HepG2 (cell line): ENCODE data around the gene ZFP14. TPM values are rescaled to one million over a fixed set of nuclear protein-coding genes. Genes with fewer than 3 reads are reported as not detected.
A peak's percentile ranks its signal among the peaks of the same experiment; 100 is the strongest.

Experiments
- ATAC-seq: fragments of 200-7000 bp; cut with Tn5 transposase; 3 replicates; pipeline ENCODE4 v1.9.1; 2020; ENCODE audit warnings: mild to moderate bottlenecking, moderate library complexity
- BruUV-seq: library from RNA; stranded (reverse); fragments of 400-500 nt; replicated peaks from 2 replicates; lab custom pipeline; 2021; lab: Mats Ljungman, UMichigan
- CTCF ChIA-PET: fragments of 300-600 bp; formaldehyde crosslinking; extraction: SDS; loops from one replicate; lab custom pipeline; 2021; ENCODE audit warnings: low total read pairs, inconsistent platforms, low intra/inter-chr PET ratio; lab: Yijun Ruan, JAX
- POLR2A ChIA-PET: fragments of 350-600 bp; sonication (Branson Sonifier 250); formaldehyde crosslinking; loops from one replicate; lab custom pipeline; 2020; ENCODE audit warnings: antibody characterized with exemption, inconsistent platforms; lab: Yijun Ruan, JAX
- DNase-seq: peaks from one replicate; pipeline ENCODE4 v3.0.0-alpha.2; 2015; ENCODE audit warnings: low spot score
- FAIRE-seq: peaks from 3 replicates; lab custom pipeline; 2011; peaks lifted over from hg19 to GRCh38; lab: Jason Lieb, UNC
- H2AFZ ChIP-seq: one replicate; pipeline ENCODE4 v1.6.1; 2011; ENCODE audit warnings: low read length, inconsistent platforms
- H3K27ac ChIP-seq: fragments of 300-600 bp; 3 replicates; pipeline ENCODE4 v1.8.0; 2011; ENCODE audit warnings: mixed run types, mild to moderate bottlenecking, mixed read lengths, low read length, inconsistent platforms; ENCODE audit not compliant: insufficient read depth; ENCODE audit errors: extremely low read length
- H3K27me3 ChIP-seq, 2 experiments: fragments of 200-600 bp in 1 of 2; 2 replicates in 1 of 2; 3 replicates in 1 of 2; pipeline versions ENCODE4 v1.6.0 to v1.8.0; 2011; ENCODE audit warnings: low read length in 2 of 2, mild to moderate bottlenecking in 2 of 2, moderate library complexity in 2 of 2, inconsistent platforms in 1 of 2; ENCODE audit not compliant: insufficient read depth in 2 of 2, control insufficient read depth in 1 of 2
- H3K36me3 ChIP-seq, 2 experiments: fragments of 200-600 bp in 1 of 2; replicated peaks in 1 of 2; 2 replicates in 1 of 2; 3 replicates in 1 of 2; pipeline versions ENCODE4 v1.5.1 to v1.8.0; 2011; ENCODE audit warnings: low read length in 2 of 2, inconsistent platforms in 1 of 2; ENCODE audit not compliant: insufficient read depth in 2 of 2, control insufficient read depth in 1 of 2
- H3K4me1 ChIP-seq: 2 replicates; pipeline ENCODE4 v1.5.1; 2012; ENCODE audit warnings: low read length, inconsistent platforms; ENCODE audit not compliant: insufficient read depth
- H3K4me2 ChIP-seq: 2 replicates; pipeline ENCODE4 v1.6.0; 2011; ENCODE audit warnings: low read depth, low read length, inconsistent platforms
- H3K4me3 ChIP-seq, 3 experiments: fragments of 200-600 bp in 1 of 3; sonication (generic), shearing (Covaris generic) in 1 of 3; replicated peaks in 1 of 3; 2 replicates each; pipeline ENCODE4 v1.5.1; 2011 to 2016; ENCODE audit warnings: low read length in 3 of 3, inconsistent platforms in 2 of 3, low read depth in 2 of 3, mild to moderate bottlenecking in 2 of 3, control low read depth in 1 of 3, mixed read lengths in 1 of 3; ENCODE audit not compliant: insufficient read depth in 1 of 3
- H3K79me2 ChIP-seq: one replicate; pipeline ENCODE4 v1.6.1; 2011; ENCODE audit warnings: low read length, inconsistent platforms; ENCODE audit not compliant: insufficient read depth
- H3K9ac ChIP-seq: 2 replicates; pipeline ENCODE4 v1.6.0; 2011; ENCODE audit warnings: mild to moderate bottlenecking, low read depth, low read length, inconsistent platforms; ENCODE audit not compliant: insufficient read depth
- H3K9me3 ChIP-seq: 2 replicates; pipeline ENCODE4 v1.5.1; 2012; ENCODE audit warnings: mild to moderate bottlenecking, low read length
- H4K20me1 ChIP-seq: 2 replicates; pipeline ENCODE4 v1.6.0; 2011; ENCODE audit warnings: inconsistent platforms, mild to moderate bottlenecking, low read length, moderate library complexity; ENCODE audit not compliant: insufficient read depth
- EHMT2 ChIP-seq: fragments of 200-600 bp; sonication (generic); IDR thresholded peaks from 2 replicates; pipeline ENCODE4 v1.7.0; 2017; ENCODE audit warnings: antibody characterized with exemption, low read depth, low read length, borderline replicate concordance
- ERF ChIP-seq: IDR thresholded peaks from 2 replicates; pipeline ENCODE4 v1.6.1; 2018; ENCODE audit warnings: missing biosample characterization, missing genetic modification reagents
- FLYWCH1 ChIP-seq: sonication (generic); formaldehyde crosslinking; IDR thresholded peaks from 2 replicates; pipeline ENCODE4 v1.8.1; 2023; ENCODE audit warnings: mild to moderate bottlenecking, missing genetic modification reagents
- HMG20A ChIP-seq: IDR thresholded peaks from 2 replicates; pipeline ENCODE4 v1.6.1; 2016; ENCODE audit warnings: borderline replicate concordance
- ZNF274 ChIP-seq: sonication (generic); formaldehyde crosslinking; IDR thresholded peaks from 2 replicates; pipeline ENCODE4 v1.5.1; 2020; ENCODE audit warnings: mild to moderate bottlenecking, missing genetic modification reagents
- ZNF609 ChIP-seq: sonication (generic); formaldehyde crosslinking; IDR thresholded peaks from 2 replicates; pipeline ENCODE4 v1.4.0; 2020; ENCODE audit warnings: mild to moderate bottlenecking, missing genetic modification reagents, borderline replicate concordance
- WGBS: methylation state at CpG from one replicate; pipeline ENCODE4 v1.1.6; 2017; ENCODE audit warnings: low lambda C conversion rate; 5-methylcytosine and 5-hydroxymethylcytosine counted together
- in situ Hi-C: cut with HindIII; loops from 2 replicates; pipeline ENCODE4 v1.10.0; 2017; ENCODE audit warnings: low pct_unique_long_range_greater_than_20kb; ENCODE audit not compliant: extremely low pct_ligation_motif_present
- intact Hi-C: fragments of 100-400 bp; cut with micrococcal nuclease; formaldehyde crosslinking; loops from one replicate; pipeline ENCODE4 v1.10.0; 2022; ENCODE audit not compliant: unreplicated experiment
- polyA plus RNA-seq, 8 experiments: library from polyadenylated mRNA; depleted of rRNA in 3 of 8; stranded (reverse) in 7 of 8; unstranded in 1 of 8; fragments of >200 nt; fragmentation: Illumina TruSeq in 4 of 8; extraction: Trizol in 4 of 8; gene quantifications; 2 replicates each; pipeline versions ENCODE4 v1.2.1 to v1.2.3, GENCODE V29; 2011 to 2016; ENCODE audit warnings: low read depth in 4 of 8, missing spikeins in 1 of 8, mixed read lengths in 1 of 8; ENCODE audit not compliant: insufficient read depth in 1 of 8
- total RNA-seq, 5 experiments: library from RNA; depleted of rRNA; stranded (reverse); fragments of >200 nt; fragmentation: Illumina TruSeq; extraction: Trizol; gene quantifications; 2 replicates each; pipeline ENCODE4 v1.2.3, GENCODE V29; 2016; ENCODE audit warnings: low read depth in 1 of 5

ZFP14 gene
- total and polyA plus RNA-seq, 2 of the 13 experiments (the other 11 are each of a cell fraction or from before 2014, with no cell fraction given): 2.0 to 5.0 TPM

- no peak for TF ChIP-seq ZNF609 (CRISPR knock-in tag)
- no peak for TF ChIP-seq HMG20A (CRISPR knock-in tag)
- no peak for TF ChIP-seq EHMT2
- TF ChIP-seq FLYWCH1 (CRISPR knock-in tag): no peak
- TF ChIP-seq, all 625 proteins: peak for 0
These were observed 19.6 kb upstream of the ZFP14 start (continued) for GRCh38 chr19:36398571-36398970.

GRCh38 chr19:36392916-36393673 is 14.1 kb upstream of the ZFP14 start:
- WGBS: 66% methylated on average over 11 of the region's 11 CpGs
- FAIRE-seq: no peak
- no peak overlapping the region for H3K4me2 ChIP-seq

More at GRCh38 chr19:36392916-36393673, 14.1 kb upstream of the ZFP14 start:
- intact Hi-C loops (no loop called here), in situ Hi-C loops (no loop called here)
- peaks cover 75% of the 10 kb centered on the region for H3K9me3 ChIP-seq
- no peak overlapping the region for H3K27ac ChIP-seq
- TF ChIP-seq ZNF274 (CRISPR knock-in tag): peak; percentile 87; the same call in 1 of the 2 replicates
- no peak for TF ChIP-seq ERF (CRISPR knock-in tag)
- H3K36me3 ChIP-seq: peaks cover 8 to 10% of the 10 kb centered on the region in 2 experiments; a peak in 4 of 5 replicates
- H3K27me3 ChIP-seq: no peaks in the 10 kb centered on the region
- DNase-seq: no peak
- BruUV-seq: TSS peak; percentile 30
- ATAC-seq: no peak
- H2AFZ ChIP-seq: no peak overlapping the region
- CTCF ChIA-PET: no interaction called here
- no peak overlapping the region for H3K4me3 ChIP-seq
- no peak overlapping the region for H3K9ac ChIP-seq
- POLR2A ChIA-PET: no interaction called here
- H4K20me1 ChIP-seq: no peaks in the 10 kb centered on the region
- H3K4me1 ChIP-seq: no peaks in the 10 kb centered on the region
- no peaks in the 10 kb centered on the region for H3K79me2 ChIP-seq
